ENCODE measurements around the gene XXYLT1. TPM values are rescaled to one million over a fixed set of nuclear protein-coding genes. Genes with fewer than 3 reads are reported as not detected.

The XXYLT1 gene
- total RNA-seq, 1 experiment from 2014 or later = 23.4 TPM

DNA sequence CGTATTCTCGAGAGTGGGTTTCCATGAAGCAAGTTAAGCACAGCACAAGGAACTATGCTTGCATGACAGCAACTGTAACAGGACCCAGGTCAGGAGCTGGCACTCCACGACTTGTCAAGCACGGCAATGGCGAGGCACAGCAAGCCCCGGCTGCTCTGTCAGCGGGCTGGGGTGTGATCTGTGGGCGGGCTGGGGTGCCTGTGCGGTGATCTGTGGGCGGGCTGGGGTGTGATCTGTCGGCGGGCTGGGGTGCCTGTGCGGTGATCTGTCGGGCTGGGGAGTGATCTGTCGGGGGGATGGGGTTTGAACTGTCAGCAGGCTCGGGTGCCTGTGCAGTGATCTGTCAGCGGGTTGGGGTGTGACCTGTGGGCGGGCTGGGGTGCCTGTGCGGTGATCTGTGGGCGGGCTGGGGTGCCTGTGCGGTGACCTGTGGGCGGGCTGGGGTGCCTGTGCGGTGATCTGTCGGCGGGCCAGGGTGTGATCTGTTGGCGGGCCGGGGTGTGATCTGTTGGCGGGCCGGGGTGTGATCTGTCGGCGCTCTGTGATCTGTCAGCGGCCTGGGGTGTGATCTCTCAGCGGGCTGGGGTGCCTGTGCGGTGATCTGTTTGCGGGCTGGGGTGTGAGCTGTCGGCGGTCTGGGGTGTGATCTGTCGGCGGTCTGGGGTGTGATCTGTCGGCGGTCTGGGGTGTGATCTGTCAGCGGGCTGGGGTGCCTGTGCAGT, 205.7 kb downstream of the XXYLT1 start:
- Mint-ChIP-seq H3K27me3 (ENCODE audit: low read depth) (no peaks in the 10 kb centered on the region), H3K9me3 (no peaks in the 10 kb centered on the region), H3K27ac (no peak overlapping the region), H3K4me1 (peaks cover 9% of the 10 kb centered on the region), H3K36me3 (peaks cover 14% of the 10 kb centered on the region), H3K4me3 (no peak overlapping the region)
- ATAC-seq = no peak
- CTCF ChIA-PET = no interaction called here
- POLR2A ChIA-PET = no interaction called here
- DNase-seq (ENCODE audit: low spot score) = no peak
- TF ChIP-seq IRF2 (CRISPR knock-in tag; IDR thresholded peaks at IDR 0.05; ENCODE audit: borderline replicate concordance, low read depth) = no peak
- TF ChIP-seq, protein P1, sequence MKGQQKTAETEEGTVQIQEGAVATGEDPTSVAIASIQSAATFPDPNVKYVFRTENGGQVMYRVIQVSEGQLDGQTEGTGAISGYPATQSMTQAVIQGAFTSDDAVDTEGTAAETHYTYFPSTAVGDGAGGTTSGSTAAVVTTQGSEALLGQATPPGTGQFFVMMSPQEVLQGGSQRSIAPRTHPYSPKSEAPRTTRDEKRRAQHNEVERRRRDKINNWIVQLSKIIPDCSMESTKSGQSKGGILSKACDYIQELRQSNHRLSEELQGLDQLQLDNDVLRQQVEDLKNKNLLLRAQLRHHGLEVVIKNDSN (CRISPR knock-in tag; IDR thresholded peaks at IDR 0.05) = no peak
- TF ChIP-seq, protein P2, sequence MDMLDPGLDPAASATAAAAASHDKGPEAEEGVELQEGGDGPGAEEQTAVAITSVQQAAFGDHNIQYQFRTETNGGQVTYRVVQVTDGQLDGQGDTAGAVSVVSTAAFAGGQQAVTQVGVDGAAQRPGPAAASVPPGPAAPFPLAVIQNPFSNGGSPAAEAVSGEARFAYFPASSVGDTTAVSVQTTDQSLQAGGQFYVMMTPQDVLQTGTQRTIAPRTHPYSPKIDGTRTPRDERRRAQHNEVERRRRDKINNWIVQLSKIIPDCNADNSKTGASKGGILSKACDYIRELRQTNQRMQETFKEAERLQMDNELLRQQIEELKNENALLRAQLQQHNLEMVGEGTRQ (CRISPR knock-in tag; IDR thresholded peaks at IDR 0.05) = no peak
- no peak for TF ChIP-seq ETV6 (CRISPR knock-in tag; IDR thresholded peaks at IDR 0.05)
- TF ChIP-seq, protein P3, sequence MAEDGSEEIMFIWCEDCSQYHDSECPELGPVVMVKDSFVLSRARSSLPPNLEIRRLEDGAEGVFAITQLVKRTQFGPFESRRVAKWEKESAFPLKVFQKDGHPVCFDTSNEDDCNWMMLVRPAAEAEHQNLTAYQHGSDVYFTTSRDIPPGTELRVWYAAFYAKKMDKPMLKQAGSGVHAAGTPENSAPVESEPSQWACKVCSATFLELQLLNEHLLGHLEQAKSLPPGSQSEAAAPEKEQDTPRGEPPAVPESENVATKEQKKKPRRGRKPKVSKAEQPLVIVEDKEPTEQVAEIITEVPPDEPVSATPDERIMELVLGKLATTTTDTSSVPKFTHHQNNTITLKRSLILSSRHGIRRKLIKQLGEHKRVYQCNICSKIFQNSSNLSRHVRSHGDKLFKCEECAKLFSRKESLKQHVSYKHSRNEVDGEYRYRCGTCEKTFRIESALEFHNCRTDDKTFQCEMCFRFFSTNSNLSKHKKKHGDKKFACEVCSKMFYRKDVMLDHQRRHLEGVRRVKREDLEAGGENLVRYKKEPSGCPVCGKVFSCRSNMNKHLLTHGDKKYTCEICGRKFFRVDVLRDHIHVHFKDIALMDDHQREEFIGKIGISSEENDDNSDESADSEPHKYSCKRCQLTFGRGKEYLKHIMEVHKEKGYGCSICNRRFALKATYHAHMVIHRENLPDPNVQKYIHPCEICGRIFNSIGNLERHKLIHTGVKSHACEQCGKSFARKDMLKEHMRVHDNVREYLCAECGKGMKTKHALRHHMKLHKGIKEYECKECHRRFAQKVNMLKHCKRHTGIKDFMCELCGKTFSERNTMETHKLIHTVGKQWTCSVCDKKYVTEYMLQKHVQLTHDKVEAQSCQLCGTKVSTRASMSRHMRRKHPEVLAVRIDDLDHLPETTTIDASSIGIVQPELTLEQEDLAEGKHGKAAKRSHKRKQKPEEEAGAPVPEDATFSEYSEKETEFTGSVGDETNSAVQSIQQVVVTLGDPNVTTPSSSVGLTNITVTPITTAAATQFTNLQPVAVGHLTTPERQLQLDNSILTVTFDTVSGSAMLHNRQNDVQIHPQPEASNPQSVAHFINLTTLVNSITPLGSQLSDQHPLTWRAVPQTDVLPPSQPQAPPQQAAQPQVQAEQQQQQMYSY (CRISPR knock-in tag; IDR thresholded peaks at IDR 0.05) = no peak; the same call in 1 of the 2 replicates
- TF ChIP-seq, protein P4, sequence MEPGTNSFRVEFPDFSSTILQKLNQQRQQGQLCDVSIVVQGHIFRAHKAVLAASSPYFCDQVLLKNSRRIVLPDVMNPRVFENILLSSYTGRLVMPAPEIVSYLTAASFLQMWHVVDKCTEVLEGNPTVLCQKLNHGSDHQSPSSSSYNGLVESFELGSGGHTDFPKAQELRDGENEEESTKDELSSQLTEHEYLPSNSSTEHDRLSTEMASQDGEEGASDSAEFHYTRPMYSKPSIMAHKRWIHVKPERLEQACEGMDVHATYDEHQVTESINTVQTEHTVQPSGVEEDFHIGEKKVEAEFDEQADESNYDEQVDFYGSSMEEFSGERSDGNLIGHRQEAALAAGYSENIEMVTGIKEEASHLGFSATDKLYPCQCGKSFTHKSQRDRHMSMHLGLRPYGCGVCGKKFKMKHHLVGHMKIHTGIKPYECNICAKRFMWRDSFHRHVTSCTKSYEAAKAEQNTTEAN (CRISPR knock-in tag; IDR thresholded peaks at IDR 0.05) = no peak
- TF ChIP-seq, protein P5, sequence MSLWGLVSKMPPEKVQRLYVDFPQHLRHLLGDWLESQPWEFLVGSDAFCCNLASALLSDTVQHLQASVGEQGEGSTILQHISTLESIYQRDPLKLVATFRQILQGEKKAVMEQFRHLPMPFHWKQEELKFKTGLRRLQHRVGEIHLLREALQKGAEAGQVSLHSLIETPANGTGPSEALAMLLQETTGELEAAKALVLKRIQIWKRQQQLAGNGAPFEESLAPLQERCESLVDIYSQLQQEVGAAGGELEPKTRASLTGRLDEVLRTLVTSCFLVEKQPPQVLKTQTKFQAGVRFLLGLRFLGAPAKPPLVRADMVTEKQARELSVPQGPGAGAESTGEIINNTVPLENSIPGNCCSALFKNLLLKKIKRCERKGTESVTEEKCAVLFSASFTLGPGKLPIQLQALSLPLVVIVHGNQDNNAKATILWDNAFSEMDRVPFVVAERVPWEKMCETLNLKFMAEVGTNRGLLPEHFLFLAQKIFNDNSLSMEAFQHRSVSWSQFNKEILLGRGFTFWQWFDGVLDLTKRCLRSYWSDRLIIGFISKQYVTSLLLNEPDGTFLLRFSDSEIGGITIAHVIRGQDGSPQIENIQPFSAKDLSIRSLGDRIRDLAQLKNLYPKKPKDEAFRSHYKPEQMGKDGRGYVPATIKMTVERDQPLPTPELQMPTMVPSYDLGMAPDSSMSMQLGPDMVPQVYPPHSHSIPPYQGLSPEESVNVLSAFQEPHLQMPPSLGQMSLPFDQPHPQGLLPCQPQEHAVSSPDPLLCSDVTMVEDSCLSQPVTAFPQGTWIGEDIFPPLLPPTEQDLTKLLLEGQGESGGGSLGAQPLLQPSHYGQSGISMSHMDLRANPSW (CRISPR knock-in tag; conservative IDR thresholded peaks at IDR 0.05; ENCODE audit: low read depth) = no peak
- TF ChIP-seq FOXP1 (CRISPR knock-in tag; IDR thresholded peaks at IDR 0.05; ENCODE audit: borderline replicate concordance) = no peak
- no peak for TF ChIP-seq OVOL2 (CRISPR knock-in tag; IDR thresholded peaks at IDR 0.05; ENCODE audit: borderline replicate concordance)
- no peak for TF ChIP-seq TP53 (CRISPR knock-in tag; IDR thresholded peaks at IDR 0.05)
- TF ChIP-seq MXD4 (CRISPR knock-in tag; IDR thresholded peaks at IDR 0.05; ENCODE audit: borderline replicate concordance) = no peak
- no peak for TF ChIP-seq ZNF138 (CRISPR knock-in tag; conservative IDR thresholded peaks at IDR 0.05)
- TF ChIP-seq, protein P6, sequence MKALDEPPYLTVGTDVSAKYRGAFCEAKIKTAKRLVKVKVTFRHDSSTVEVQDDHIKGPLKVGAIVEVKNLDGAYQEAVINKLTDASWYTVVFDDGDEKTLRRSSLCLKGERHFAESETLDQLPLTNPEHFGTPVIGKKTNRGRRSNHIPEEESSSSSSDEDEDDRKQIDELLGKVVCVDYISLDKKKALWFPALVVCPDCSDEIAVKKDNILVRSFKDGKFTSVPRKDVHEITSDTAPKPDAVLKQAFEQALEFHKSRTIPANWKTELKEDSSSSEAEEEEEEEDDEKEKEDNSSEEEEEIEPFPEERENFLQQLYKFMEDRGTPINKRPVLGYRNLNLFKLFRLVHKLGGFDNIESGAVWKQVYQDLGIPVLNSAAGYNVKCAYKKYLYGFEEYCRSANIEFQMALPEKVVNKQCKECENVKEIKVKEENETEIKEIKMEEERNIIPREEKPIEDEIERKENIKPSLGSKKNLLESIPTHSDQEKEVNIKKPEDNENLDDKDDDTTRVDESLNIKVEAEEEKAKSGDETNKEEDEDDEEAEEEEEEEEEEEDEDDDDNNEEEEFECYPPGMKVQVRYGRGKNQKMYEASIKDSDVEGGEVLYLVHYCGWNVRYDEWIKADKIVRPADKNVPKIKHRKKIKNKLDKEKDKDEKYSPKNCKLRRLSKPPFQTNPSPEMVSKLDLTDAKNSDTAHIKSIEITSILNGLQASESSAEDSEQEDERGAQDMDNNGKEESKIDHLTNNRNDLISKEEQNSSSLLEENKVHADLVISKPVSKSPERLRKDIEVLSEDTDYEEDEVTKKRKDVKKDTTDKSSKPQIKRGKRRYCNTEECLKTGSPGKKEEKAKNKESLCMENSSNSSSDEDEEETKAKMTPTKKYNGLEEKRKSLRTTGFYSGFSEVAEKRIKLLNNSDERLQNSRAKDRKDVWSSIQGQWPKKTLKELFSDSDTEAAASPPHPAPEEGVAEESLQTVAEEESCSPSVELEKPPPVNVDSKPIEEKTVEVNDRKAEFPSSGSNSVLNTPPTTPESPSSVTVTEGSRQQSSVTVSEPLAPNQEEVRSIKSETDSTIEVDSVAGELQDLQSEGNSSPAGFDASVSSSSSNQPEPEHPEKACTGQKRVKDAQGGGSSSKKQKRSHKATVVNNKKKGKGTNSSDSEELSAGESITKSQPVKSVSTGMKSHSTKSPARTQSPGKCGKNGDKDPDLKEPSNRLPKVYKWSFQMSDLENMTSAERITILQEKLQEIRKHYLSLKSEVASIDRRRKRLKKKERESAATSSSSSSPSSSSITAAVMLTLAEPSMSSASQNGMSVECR (CRISPR knock-in tag; IDR thresholded peaks at IDR 0.05; ENCODE audit: borderline replicate concordance) = no peak
- no peak for TF ChIP-seq ATF1 (CRISPR knock-in tag; IDR thresholded peaks at IDR 0.05)
- TF ChIP-seq, protein P7, sequence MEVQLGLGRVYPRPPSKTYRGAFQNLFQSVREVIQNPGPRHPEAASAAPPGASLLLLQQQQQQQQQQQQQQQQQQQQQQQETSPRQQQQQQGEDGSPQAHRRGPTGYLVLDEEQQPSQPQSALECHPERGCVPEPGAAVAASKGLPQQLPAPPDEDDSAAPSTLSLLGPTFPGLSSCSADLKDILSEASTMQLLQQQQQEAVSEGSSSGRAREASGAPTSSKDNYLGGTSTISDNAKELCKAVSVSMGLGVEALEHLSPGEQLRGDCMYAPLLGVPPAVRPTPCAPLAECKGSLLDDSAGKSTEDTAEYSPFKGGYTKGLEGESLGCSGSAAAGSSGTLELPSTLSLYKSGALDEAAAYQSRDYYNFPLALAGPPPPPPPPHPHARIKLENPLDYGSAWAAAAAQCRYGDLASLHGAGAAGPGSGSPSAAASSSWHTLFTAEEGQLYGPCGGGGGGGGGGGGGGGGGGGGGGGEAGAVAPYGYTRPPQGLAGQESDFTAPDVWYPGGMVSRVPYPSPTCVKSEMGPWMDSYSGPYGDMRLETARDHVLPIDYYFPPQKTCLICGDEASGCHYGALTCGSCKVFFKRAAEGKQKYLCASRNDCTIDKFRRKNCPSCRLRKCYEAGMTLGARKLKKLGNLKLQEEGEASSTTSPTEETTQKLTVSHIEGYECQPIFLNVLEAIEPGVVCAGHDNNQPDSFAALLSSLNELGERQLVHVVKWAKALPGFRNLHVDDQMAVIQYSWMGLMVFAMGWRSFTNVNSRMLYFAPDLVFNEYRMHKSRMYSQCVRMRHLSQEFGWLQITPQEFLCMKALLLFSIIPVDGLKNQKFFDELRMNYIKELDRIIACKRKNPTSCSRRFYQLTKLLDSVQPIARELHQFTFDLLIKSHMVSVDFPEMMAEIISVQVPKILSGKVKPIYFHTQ (CRISPR knock-in tag; IDR thresholded peaks at IDR 0.05) = no peak
- no peak for TF ChIP-seq SMAD3 (CRISPR knock-in tag; IDR thresholded peaks at IDR 0.05; ENCODE audit: borderline replicate concordance)

Measured in WTC11 (cell line).